CD4-positive, alpha-beta T cell treated with Interleukin-4 for 1 hour (primary cell): ENCODE results near the gene TNFRSF13B.

ENCODE experiments used
- DNase-seq, 2 donors: peaks; one replicate each; pipeline ENCODE4 v3.0.0-alpha.2; 2020 to 2022

Gene TNFRSF13B

DNA sequence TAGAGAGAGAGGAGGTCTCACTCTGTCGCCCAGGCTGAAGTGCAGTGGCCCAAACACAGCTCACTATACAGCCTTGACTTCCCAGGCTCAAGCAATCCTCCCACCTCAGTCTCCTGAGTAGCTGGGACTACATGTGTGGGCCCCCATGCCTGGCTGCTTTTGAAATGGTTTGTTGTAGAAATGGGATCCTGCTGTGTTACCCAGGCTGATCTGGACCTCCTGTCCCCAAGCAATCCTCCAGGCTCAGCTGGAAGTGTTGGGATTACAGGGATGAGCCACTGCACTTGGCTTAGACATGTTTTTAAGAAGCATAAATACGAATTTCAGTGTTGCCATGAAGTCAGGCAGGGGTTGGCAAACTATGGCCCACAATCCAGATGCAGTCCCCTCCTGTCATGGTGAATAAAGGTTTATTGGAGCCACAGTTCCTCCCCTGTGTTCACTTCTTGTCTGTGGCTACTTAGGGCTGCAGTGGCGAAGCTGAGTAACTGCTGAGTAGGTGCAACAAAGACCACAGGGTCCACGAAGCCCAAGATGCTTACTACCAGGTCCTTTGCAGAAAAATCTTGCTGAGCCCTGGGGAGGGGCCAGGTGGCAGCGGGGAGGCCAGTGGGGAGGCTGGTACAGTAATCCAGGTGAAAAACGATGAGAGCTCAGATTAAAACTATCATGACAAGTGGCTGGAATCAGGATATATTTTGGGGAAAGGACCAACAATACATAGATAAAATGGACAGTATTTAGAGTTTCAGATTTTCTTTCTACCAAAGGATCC, 35.2 kb downstream of the TNFRSF13B start:
- DNase-seq = no peak

DNA sequence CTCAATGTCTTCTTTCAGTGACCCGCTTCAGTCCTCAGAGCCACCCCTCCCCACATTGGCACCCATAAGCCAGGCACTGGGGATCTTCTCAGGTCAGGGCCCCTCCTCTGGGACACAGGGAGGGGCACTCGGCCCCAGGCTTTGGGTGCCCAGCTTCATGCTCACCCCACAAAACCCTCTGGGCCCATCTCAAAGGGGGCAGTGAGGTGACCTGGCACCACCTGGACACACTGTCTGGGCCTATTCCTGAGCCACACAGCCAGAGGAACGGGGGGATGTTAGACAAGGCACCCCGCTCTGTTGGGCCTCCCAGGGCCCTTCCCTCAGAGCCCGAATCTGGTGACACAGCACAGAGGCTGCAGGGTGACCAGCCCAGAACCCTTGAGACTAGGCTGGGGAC, 36.1 kb downstream of the TNFRSF13B start:
- DNase-seq = no peak

DNA sequence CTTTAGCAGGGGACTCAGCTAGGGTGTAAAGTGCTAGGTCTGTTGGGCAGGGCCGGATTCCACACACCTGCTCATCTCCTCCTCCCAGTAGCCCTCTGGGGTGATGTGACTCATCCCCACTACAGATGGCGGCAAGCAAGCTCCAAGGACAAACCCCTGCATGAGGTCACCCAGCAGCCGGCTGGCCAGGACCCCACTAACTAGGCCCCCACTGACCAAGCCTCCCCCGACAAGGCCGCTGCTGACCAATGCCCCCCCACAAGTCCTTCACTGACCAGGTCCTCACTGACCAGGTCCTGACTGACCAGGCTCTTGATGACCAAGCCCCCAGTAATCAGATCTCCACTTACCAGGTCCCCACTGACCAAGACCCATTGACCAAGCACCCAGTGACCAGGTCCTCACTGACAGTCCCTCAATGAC, 36.7 kb downstream of the TNFRSF13B start:
- DNase-seq = peak in 1 of 2 donors; percentile 7

DNA sequence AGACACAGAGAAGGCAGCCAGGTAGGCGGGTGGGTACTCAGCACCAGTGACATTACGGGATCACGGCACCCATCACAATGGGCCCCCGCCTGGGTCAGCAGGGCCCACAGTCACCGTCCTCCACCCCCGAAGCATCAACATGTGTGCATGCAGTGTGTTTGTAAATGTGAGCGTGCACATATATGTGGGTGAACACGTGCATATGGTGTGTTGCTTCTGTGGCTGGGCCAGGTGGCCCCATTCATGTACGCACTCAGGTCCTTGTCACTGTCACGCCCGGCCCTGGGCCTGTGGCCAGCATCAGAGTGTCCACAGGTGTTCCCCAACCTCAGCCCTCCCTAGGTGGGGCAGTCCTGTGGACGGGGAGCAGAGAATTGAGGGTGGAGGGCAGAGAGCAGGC, 37.1 kb downstream of the TNFRSF13B start:
- DNase-seq = peak in 1 of 2 donors; percentile 5

DNA sequence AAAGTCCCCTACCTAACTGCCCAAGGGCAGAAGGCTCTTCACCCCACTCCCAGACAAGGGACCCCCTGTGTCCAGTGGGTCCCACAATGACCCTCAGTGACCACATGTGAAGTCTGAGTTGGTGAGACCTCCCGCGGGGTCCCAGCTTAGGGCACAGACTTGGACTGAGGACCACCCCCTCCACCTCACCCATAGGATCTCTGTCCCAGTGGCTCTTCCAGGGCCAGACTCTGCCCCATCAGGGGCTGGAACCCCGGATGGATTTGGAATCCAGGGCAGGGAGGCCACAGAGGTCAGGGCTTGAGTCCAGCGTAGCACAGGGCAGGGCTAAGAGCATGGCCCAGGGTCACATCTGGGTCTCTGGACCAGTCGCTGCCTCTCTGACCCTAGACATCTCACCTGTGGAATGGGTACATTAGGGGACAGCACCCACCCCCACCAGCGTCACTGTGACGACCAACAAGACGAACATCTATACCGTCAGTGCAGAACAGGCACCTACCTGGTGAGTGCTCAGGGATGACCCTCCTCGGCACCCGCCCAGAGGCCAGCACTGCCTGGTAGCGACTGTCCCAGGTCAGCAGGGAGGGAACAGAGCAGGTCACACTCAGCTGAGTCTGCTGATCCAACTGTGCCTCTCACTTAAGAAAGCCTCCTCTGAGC, 37.7 kb downstream of the TNFRSF13B start:
- DNase-seq = no peak

DNA sequence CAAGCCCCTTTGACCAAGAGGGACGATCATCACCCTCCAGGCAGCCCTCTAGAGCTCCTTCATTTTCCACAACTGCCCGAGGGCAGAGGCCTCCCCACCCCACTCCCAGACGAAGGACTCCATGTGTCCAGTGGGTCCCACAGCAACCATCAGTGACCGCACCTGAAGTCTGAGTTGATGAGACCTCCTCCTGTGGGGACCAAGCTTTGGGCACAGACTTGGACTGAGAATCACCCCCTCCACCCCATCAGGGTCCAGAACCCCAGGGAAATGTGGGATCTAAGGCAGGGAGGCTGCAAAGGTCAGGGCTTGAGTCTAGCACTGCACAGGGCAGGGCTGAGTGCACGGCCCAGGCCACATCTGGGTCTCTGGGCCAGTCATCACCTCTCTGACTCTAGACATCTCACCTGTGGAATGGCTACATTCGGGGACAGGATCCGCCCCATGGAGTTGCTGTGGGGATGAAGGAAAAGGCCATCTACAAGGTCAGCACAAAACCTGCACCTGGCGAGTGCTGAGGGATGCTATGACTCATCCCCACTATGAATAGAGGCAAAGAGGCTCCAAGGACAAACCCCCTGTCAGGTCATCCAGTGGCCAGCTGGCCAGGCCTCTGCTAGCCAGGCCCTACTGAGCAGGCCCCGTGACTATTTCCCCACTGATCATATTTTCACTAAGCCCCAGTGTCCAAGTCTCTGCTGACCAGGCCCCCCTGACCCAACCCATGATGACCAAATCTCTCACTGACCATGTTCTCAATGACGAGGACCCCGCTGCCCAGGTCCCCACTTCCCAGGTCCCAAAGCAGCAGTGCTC, 38.4 kb downstream of the TNFRSF13B start:
- DNase-seq = no peak

DNA sequence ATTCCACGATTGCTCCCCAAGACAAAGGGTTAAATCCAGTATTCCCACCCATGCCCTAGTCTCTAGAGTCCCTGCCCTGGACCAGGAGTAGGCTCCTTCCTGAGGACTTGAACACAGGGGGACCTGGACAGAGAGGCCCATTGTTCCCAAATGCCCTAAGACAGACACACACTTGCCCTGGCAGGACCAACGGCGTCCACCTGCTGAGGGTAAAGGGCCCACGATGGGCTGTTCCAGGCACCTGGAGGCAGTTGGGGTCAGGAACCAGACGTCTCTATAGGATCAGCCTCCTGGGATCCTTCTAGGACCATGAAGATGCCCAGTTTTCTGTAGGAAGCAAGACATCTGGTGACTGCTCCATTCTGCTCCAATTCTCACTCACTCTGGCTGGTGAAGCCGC, 39.3 kb downstream of the TNFRSF13B start:
- no peak for DNase-seq

DNA sequence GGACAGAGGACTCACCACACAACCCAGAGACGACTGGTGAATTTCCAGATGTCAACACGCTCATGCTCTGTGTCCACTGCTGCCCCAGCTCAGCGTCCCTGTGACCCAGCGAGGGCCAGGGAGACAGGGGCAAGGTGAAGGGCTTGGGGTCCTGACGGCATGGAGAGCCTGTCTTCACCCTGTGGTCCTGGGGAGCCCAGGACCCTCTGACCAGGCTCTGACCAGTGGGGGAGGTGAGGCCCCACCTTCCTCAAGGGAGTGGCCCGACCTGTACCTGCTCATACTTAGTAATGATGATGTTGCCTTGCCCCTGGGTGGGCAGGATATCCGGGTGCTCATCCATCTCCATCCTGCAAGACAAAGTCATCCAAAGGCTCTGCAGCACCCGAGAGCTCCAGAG, 39.8 kb downstream of the TNFRSF13B start:
- no peak for DNase-seq

GRCh38 chr17:16931318-16932060, 40.4 kb downstream of the TNFRSF13B start:
- DNase-seq = no peak

- no peak for DNase-seq
Observed at GRCh38 chr17:16930571-16931317, 41.2 kb downstream of the TNFRSF13B start.

DNA sequence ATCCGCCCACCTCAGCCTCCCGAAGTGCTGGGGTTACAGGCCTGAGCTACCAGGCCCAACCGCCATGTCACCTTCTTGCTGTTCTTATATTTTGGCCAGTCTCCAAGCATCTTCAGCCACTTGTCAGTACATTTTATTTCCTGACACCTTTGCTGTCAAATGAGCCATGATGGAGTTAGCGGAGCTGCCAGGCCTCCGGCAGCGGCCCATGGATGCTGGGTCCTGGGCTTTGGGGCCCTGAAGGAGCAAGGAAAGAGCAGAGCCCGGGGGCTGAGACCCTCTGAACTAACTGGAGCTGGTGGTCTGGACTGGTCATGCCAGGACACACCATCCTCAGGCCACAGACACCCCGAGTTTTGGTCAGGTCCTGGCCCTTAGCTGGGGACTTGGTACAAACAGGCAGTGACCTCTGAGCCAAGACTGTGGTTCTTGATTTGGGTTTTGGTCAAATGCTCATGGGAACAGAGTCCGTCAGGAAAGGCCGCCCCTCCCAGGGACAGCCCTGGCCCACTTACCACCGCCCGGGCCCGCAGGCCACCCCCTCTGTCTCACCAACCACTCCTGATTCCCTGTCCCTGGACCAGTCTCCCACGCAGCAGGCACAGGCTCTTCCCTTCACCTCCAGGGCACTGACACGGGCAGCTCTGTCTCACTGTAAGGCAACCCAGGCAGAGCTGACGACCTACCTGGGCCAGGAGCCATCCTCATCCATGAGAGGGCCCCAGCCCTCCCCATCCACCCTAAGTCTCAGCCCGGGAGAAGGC, 42.0 kb downstream of the TNFRSF13B start:
- DNase-seq = no peak

- no peak for DNase-seq
Observed at GRCh38 chr17:16929035-16929680, 42.8 kb downstream of the TNFRSF13B start.

DNA sequence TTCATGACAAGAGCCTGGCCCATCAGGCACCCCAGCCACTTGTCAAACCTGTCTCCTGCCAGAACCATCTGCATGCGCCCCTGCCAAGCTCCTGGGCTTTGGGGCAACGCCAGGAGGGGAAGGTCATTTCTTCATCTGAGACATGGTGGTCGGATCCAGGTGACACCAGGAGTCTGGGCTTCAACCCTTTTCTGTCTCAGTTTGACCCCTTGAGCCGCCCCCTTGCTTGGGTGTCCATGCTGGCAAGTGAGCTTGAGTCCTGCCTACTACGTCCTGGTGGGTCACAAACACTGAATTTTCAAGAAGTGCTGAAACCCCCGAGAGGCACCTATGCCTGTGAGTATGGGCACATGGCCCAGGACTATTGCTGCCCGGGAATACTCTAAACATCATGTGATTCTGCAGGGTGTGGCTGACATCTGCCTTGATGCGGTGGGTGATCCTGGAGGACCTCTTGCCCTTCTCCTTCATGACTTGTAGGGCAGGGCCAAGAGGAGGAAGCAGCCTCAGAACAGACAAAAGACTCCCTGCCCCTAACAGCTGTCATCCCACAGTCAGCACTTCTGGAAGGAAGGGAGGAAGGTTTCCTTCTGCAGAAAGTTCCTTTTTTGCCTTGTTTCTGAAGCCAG, 43.4 kb downstream of the TNFRSF13B start:
- no peak for DNase-seq

- no peak for DNase-seq
Observed at GRCh38 chr17:16927641-16928321, 44.1 kb downstream of the TNFRSF13B start.

DNA sequence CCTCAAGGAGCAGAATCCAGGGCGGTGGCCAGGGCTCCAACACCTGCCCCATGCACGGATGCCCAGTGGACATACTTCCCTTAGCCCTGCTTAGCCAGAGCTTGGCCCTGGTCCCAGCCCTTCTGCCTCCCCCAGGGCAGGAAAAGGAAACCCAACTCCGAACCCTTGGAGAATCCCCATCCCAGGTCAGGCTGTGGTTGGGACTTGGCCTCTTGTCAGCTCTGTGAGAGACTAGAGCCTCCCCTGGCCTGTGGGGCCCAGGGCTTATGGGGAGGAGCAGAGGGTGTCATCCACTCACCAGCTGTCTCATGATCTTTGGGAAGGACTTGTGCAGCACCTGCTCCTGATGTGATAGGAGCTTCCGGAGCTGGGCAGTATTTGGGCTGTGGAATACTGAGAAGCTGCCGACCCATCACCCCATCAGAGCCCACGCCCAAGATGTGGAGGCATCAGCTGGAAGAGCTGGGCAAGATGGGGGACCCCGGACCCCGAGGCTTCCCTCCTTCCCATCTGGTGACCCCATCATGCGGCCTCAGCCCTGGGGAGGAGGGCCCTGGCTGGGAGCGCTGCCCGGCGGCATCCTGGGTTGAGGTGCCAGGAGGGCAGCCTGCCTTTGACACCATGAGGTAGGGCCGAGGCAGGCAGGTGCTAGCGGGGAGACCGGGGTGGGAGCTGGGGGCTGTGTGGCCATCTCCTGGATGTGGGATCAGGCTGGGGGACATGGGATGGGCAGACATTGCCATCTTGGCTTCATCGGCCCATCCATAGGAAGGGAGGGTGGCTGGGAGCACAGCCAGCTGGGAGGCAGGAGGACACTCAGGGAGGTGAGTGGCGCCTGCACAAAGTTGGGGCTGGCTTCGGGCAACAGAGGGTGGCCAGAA, 45.1 kb downstream of the TNFRSF13B start:
- no peak for DNase-seq

DNA sequence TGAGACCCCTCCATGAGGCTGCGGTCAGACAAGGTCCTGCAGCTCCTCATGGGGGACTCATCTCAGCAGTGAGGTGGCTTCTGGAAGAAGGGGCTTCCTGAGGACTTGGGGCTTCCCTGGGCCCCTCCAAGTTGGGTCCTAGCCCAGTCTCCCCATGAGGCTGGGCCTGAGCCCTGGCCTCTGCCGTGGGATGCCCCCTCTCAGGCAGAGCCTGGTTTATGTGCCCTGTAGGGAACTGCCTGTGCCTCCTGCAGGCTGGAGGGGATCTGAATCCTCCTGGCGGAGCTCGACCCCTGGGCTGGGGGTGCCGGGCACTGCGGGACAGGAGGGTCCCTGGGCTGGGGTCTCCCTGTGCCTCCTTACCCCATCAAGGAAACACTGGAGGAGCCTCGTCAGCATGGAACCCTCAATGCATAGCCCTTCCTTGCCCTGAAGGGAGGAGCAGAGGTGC, 45.8 kb downstream of the TNFRSF13B start:
- DNase-seq = no peak

- DNase-seq = no peak
Observed at GRCh38 chr17:16925461-16926060, 46.4 kb downstream of the TNFRSF13B start.
